ENCODE results near the gene USP31.

GRCh38 chr16:23174622-23175021 lies 25.4 kb upstream of the USP31 start:
- TF ChIP-seq EZH2 (IDR thresholded peaks at IDR 0.05; ENCODE audit: low read length, unreplicated experiment) (no peak), CTCF (conservative IDR thresholded peaks at IDR 0.05; ENCODE audit: low read depth, low read length) (no peak)
